Suprapubic skin (tissue), 3 donors: ENCODE data around the gene NSG2.

Experiments used
- POLR2AphosphoS5 ChIP-seq, 3 donors: sonication (generic); formaldehyde crosslinking; IDR thresholded peaks; one replicate each; pipeline ENCODE4 v1.6.1; 2017; ENCODE audit warnings: antibody characterized with exemption in 3 of 3
- TF ChIP-seq, protein P1 (sequence below), 2 donors: fragments of 200-600 bp in 1 of 2; fragments of 450-650 bp in 1 of 2; sonication (generic) in 1 of 2; IDR thresholded peaks; one replicate each; pipeline ENCODE4 v1.5.1; 2016 to 2019; ENCODE audit warnings: antibody characterized with exemption in 2 of 2, mild to moderate bottlenecking in 1 of 2, moderate library complexity in 1 of 2

DNA sequence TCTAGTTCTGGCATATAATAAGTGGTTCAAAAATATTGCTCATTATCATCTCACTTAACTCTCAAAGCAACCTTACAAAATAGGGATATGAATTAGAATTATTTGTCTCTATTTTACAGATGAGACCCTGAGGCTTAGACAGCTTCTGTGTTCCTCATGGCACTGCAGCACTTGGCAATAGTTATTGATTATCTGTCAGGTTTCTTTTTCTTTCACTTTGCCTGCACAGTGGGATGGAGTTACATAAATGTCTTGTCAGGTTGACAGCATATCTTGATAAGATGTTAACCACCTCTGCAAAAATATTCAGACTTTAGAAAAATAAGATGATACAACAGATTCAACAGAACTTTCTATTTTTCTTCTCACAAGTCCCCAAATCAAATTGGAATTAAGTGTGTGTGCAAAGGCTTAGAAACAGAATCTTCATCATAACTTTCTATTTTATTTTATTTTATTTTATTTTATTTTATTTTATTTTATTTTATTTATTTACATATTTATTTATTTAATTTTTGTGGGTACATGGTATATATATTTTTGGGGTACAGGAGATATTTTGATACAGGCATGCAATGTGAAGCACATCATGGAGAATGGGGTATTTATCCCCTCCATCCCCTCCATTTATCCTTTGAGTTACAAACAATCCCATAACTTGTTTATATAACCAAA, 17.7 kb downstream of the NSG2 start:
- TF ChIP-seq POLR2AphosphoS5 (IDR thresholded peaks at IDR 0.05): no peak
- TF ChIP-seq, protein P1, sequence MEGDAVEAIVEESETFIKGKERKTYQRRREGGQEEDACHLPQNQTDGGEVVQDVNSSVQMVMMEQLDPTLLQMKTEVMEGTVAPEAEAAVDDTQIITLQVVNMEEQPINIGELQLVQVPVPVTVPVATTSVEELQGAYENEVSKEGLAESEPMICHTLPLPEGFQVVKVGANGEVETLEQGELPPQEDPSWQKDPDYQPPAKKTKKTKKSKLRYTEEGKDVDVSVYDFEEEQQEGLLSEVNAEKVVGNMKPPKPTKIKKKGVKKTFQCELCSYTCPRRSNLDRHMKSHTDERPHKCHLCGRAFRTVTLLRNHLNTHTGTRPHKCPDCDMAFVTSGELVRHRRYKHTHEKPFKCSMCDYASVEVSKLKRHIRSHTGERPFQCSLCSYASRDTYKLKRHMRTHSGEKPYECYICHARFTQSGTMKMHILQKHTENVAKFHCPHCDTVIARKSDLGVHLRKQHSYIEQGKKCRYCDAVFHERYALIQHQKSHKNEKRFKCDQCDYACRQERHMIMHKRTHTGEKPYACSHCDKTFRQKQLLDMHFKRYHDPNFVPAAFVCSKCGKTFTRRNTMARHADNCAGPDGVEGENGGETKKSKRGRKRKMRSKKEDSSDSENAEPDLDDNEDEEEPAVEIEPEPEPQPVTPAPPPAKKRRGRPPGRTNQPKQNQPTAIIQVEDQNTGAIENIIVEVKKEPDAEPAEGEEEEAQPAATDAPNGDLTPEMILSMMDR (IDR thresholded peaks at IDR 0.05): no peak
